Stimulated activated CD8-positive, alpha-beta memory T cell treated with anti-CD3 and anti-CD28 coated beads, Interleukin-4, amount 100 ng/mL, for 1 hour (primary cell): ENCODE measurements around the gene PGBD5.

ENCODE experiments used
- DNase-seq, 2 donors: peaks; one replicate each; pipeline ENCODE4 v3.0.0-alpha.2; 2020; ENCODE audit warnings: low read depth in 2 of 2, low spot score in 1 of 2

PGBD5 gene

GRCh38 chr1:230283678-230284077 is 142.5 kb downstream of the PGBD5 start:
- no peak for DNase-seq

GRCh38 chr1:230282157-230282556 is 144.0 kb downstream of the PGBD5 start:
- DNase-seq: no peak

- DNase-seq: no peak
Observed at GRCh38 chr1:230281556-230281955, 144.6 kb downstream of the PGBD5 start.

GRCh38 chr1:230280906-230281413 is 145.2 kb downstream of the PGBD5 start:
- no peak for DNase-seq

GRCh38 chr1:230280054-230280795 is 145.9 kb downstream of the PGBD5 start:
- no peak for DNase-seq

- DNase-seq: no peak
Observed at GRCh38 chr1:230279583-230279945, 146.6 kb downstream of the PGBD5 start.

- DNase-seq: no peak
Observed at GRCh38 chr1:230278871-230279582, 147.1 kb downstream of the PGBD5 start.

- DNase-seq: no peak
Observed at GRCh38 chr1:230278376-230278775, 147.8 kb downstream of the PGBD5 start.

GRCh38 chr1:230277201-230278025 is 148.7 kb downstream of the PGBD5 start:
- DNase-seq: no peak

- DNase-seq: no peak
Observed at GRCh38 chr1:230276401-230276800, 149.7 kb downstream of the PGBD5 start.

GRCh38 chr1:230274254-230274653 is 151.9 kb downstream of the PGBD5 start:
- DNase-seq: no peak

- no peak for DNase-seq
Observed at GRCh38 chr1:230273141-230273710, 152.9 kb downstream of the PGBD5 start.

GRCh38 chr1:230272557-230272956 is 153.6 kb downstream of the PGBD5 start:
- DNase-seq: no peak

GRCh38 chr1:230271300-230272035 is 154.7 kb downstream of the PGBD5 start:
- DNase-seq: no peak

GRCh38 chr1:230270559-230271281 is 155.4 kb downstream of the PGBD5 start:
- no peak for DNase-seq

- DNase-seq: no peak
Observed at GRCh38 chr1:230270185-230270558, 156.0 kb downstream of the PGBD5 start.

- DNase-seq: no peak
Observed at GRCh38 chr1:230268371-230269170, 157.6 kb downstream of the PGBD5 start.

- DNase-seq: no peak
Observed at GRCh38 chr1:230267338-230268065, 158.6 kb downstream of the PGBD5 start.

GRCh38 chr1:230266456-230266855 is 159.7 kb downstream of the PGBD5 start:
- DNase-seq: no peak
